Measurements from ENCODE around the gene FOSL2.

The FOSL2 gene

DNA sequence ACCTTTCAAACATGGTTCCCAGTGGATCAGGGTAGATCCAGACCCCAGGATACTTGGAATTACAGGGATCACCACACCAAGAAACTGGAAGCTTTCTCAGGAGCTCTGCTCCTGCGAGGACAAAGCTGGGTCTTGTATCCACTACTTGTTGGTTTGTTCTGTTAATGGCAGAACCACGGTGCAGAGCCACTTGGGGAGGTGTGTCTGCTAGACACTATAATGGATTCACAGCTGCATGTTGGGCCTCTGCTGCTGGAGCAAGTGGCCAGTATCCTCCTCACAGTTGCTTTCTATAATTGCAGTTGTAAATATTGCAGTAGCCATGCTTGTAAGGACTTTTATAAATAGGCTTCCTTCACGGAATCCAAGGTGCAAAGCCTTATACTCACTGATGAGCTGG is 12.9 kb downstream of the FOSL2 start:
- TF ChIP-seq YY1 (IDR thresholded peaks at IDR 0.05; ENCODE audit: insufficient read depth, insufficient read length) (no peak), SUZ12 (IDR thresholded peaks at IDR 0.05; ENCODE audit: extremely low read depth, insufficient read depth, insufficient read length) (no peak), ZNF274 (IDR thresholded peaks at IDR 0.05; ENCODE audit: low read depth, low read length) (no peak)
- no peak overlapping the region for H3K9ac ChIP-seq (ENCODE audit: insufficient read length, low read depth)
- no peaks in the 10 kb centered on the region for H3K27me3 ChIP-seq (ENCODE audit: insufficient read depth, insufficient read length)
- H3K36me3 ChIP-seq (ENCODE audit: insufficient read depth, insufficient read length, low read length) = peaks cover 89% of the 10 kb centered on the region
- H3K4me3 ChIP-seq (ENCODE audit: insufficient read length, low read depth) = no peak overlapping the region
- no peaks in the 10 kb centered on the region for H3K4me1 ChIP-seq (ENCODE audit: insufficient read depth, insufficient read length)
- no peak for DNase-seq (ENCODE audit: low read depth, low spot score)
- no peaks in the 10 kb centered on the region for H3K9me3 ChIP-seq (ENCODE audit: insufficient read depth, low read length)

DNA sequence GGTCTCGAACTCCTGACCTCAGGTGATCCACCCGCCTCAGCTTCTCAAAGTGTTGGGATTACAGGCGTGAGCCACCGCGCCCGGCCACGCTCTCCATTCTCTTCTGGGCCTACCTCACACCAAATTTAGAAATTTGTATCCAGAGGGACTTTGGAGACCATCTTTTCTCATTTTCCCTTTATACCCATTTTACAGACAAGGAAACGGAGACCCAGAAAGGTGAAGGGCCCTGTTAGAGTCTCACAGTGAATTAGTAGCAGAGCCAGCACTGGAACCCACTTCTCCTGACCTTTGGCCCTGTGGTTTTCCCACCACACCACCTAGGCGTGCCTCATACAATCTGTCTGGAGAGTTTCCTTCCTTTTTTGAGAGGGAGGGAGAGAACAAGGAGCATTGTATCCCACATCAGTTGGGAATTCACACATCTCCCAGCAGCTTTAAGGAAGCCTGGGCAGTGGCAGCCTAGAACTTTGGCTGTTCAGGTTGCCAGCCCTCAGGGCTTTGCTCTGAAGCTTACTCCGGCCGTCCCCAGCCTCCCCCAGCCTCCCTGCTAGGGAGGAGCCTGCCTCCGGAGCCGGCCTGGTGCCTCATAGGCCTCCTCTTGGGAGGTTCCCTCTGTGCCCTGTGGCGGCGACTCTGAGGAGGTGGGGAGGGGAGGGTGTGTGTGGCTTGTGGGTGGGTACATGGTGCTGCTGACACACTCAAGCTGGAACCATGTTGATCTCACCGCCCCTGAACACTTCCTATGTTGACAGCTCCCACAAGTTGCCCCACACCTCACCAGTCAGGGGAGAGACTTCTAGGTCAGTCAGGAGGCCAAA is 13.8 kb downstream of the FOSL2 start:
- TF ChIP-seq ZNF274 (IDR thresholded peaks at IDR 0.05; ENCODE audit: low read depth, low read length) (no peak), YY1 (IDR thresholded peaks at IDR 0.05; ENCODE audit: insufficient read depth, insufficient read length) (no peak), SUZ12 (IDR thresholded peaks at IDR 0.05; ENCODE audit: extremely low read depth, insufficient read depth, insufficient read length) (no peak)
- H3K36me3 ChIP-seq (ENCODE audit: insufficient read depth, insufficient read length, low read length) = peaks cover 88% of the 10 kb centered on the region

DNA sequence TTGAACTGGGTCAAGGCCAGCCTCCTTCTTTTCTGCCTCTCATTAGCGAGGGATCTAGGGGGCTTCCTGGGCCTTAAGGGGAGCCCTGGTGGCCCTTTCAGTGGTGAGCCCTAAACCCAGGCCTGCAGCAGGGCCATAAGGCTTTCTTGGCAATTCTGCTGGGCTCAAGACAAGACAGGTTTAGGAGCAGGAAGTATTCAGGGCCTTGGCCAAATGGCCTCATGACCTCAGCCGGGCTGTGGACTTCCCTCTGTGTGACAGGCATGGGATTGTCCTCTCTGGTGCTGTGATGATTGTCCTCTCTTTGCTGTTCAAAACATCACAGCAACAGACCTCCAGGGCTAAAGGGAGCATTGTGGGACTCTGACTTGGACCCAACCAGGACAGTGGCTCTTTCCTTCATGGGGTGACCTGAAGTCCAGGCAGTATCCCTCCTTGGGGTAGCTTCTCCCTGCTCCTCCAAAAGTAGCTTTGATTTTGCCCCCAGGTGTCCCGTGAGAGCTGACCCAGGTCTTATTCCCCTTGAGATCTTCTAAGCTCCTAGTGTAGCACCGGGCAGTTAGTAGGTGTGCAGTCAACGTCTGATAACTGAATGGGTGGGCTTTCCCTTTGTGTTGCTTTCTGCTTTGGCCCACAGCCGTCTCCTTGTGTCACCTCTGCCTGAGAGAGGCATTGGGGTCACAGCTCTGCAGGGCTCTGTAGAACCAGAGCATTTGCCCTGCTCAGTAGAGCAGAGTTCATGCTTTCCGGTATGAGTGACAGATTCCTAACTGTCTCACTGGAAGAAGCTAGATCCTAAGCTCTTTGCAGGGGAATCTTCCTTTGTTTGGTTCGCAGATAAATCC is 14.7 kb downstream of the FOSL2 start:
- Histone ChIP-seq H3K9ac (ENCODE audit: insufficient read length, low read depth) (no peak overlapping the region), H3K4me1 (ENCODE audit: insufficient read depth, insufficient read length) (peaks cover 1% of the 10 kb centered on the region), H3K4me3 (ENCODE audit: insufficient read length, low read depth) (no peak overlapping the region), H3K9me3 (ENCODE audit: insufficient read depth, low read length) (no peaks in the 10 kb centered on the region), H3K36me3 (ENCODE audit: insufficient read depth, insufficient read length, low read length) (peaks cover 90% of the 10 kb centered on the region), H3K27me3 (ENCODE audit: insufficient read depth, insufficient read length) (no peaks in the 10 kb centered on the region)
- TF ChIP-seq YY1 (IDR thresholded peaks at IDR 0.05; ENCODE audit: insufficient read depth, insufficient read length) = no peak
- no peak for TF ChIP-seq ZNF274 (IDR thresholded peaks at IDR 0.05; ENCODE audit: low read depth, low read length)
- no peak for TF ChIP-seq SUZ12 (IDR thresholded peaks at IDR 0.05; ENCODE audit: extremely low read depth, insufficient read depth, insufficient read length)
- no peak for DNase-seq (ENCODE audit: low read depth, low spot score)

More for the DNA sequence above, 13.8 kb downstream of the FOSL2 start:
- Histone ChIP-seq H3K4me3 (ENCODE audit: insufficient read length, low read depth) (no peak overlapping the region), H3K9me3 (ENCODE audit: insufficient read depth, low read length) (no peaks in the 10 kb centered on the region), H3K27me3 (ENCODE audit: insufficient read depth, insufficient read length) (no peaks in the 10 kb centered on the region), H3K9ac (ENCODE audit: insufficient read length, low read depth) (no peak overlapping the region), H3K4me1 (ENCODE audit: insufficient read depth, insufficient read length) (no peaks in the 10 kb centered on the region)
- no peak for DNase-seq (ENCODE audit: low read depth, low spot score)

DNA sequence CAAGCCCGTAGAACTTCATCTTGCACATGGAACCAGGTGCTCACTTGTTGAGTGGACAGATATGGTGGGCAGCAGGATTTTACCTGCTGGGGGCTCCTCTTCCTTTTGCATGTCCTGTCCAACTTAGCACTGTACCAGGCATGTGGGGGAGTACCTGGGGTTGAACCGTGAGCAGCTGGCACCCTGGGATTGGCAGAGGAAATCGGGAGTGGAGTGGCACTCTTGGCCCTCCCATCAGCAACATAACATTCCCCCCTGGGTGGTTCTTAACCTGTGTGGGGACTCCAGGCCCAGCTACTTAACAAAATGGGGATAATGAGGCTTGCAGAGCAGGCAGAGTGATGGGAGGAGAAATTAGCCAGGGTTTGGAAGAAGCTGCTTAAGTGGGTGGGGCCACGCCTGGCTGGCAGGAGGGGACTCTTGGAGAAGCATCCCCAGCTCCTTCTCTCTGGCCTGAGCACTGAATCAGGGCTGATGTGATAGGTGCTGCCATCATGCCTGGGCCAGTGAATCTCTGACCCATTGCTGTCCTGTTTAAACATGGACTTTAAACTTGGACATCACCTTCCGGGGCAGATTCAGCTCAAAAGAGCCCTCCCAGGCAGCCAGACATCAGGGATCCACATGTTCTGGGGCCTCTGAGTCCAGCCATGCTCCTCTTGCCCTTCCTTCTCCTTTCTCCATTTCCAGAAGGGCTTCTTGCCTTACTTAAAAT is 15.5 kb downstream of the FOSL2 start:
- H3K36me3 ChIP-seq (ENCODE audit: insufficient read depth, insufficient read length, low read length) = peaks cover 92% of the 10 kb centered on the region
- peaks cover 4% of the 10 kb centered on the region for H3K4me1 ChIP-seq (ENCODE audit: insufficient read depth, insufficient read length)
- no peaks in the 10 kb centered on the region for H3K27me3 ChIP-seq (ENCODE audit: insufficient read depth, insufficient read length)
- no peak for DNase-seq (ENCODE audit: low read depth, low spot score)
- H3K4me3 ChIP-seq (ENCODE audit: insufficient read length, low read depth) = no peak overlapping the region
- no peak overlapping the region for H3K9ac ChIP-seq (ENCODE audit: insufficient read length, low read depth)
- no peaks in the 10 kb centered on the region for H3K9me3 ChIP-seq (ENCODE audit: insufficient read depth, low read length)
- no peak for TF ChIP-seq YY1 (IDR thresholded peaks at IDR 0.05; ENCODE audit: insufficient read depth, insufficient read length)
- no peak for TF ChIP-seq SUZ12 (IDR thresholded peaks at IDR 0.05; ENCODE audit: extremely low read depth, insufficient read depth, insufficient read length)
- no peak for TF ChIP-seq ZNF274 (IDR thresholded peaks at IDR 0.05; ENCODE audit: low read depth, low read length)

DNA sequence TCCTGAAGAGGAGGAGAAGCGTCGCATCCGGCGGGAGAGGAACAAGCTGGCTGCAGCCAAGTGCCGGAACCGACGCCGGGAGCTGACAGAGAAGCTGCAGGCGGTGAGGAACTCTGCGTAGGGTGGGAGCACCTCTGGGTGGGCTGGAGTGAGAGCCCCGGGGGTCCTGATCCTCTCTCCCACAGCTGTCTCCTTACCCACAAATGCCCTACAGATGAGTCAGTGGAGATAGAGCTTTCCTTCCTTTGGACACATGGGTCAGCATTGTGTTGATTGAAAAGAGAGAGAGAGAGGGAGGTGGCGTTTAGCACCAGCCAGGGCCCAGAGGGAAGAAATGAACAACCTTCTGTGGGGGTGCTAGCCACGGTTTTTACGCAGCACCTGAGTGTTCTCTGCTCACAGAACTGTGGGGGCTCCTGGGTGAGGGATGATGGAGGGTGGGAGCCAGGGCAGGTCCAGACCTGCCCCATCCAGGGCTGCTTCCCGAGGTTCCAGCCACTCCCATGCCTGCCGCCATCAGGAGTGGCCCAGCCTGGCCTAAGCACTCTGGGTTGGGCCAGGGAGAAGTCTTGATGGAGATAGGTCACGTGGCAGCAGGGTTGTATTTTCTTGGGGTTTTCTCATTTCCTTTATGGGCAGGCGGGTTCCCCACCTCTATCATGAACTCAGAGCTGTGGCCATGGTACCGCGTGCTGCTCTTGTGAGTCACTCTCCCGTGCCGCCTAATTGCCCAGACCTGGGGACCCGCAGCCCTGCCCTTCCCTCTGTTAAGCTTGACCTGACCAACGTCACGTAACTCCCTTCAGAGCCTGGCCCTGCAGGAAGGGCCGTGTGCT is 16.3 kb downstream of the FOSL2 start:
- H3K36me3 ChIP-seq (ENCODE audit: insufficient read depth, insufficient read length, low read length) = peaks cover 92% of the 10 kb centered on the region
- H3K9ac ChIP-seq (ENCODE audit: insufficient read length, low read depth) = no peak overlapping the region
- TF ChIP-seq ZNF274 (IDR thresholded peaks at IDR 0.05; ENCODE audit: low read depth, low read length) (no peak), YY1 (IDR thresholded peaks at IDR 0.05; ENCODE audit: insufficient read depth, insufficient read length) (no peak), SUZ12 (IDR thresholded peaks at IDR 0.05; ENCODE audit: extremely low read depth, insufficient read depth, insufficient read length) (no peak)
- H3K4me1 ChIP-seq (ENCODE audit: insufficient read depth, insufficient read length) = peaks cover 11% of the 10 kb centered on the region
- H3K9me3 ChIP-seq (ENCODE audit: insufficient read depth, low read length) = no peaks in the 10 kb centered on the region
- no peaks in the 10 kb centered on the region for H3K27me3 ChIP-seq (ENCODE audit: insufficient read depth, insufficient read length)
- DNase-seq (ENCODE audit: low read depth, low spot score) = no peak
- no peak overlapping the region for H3K4me3 ChIP-seq (ENCODE audit: insufficient read length, low read depth)

DNA sequence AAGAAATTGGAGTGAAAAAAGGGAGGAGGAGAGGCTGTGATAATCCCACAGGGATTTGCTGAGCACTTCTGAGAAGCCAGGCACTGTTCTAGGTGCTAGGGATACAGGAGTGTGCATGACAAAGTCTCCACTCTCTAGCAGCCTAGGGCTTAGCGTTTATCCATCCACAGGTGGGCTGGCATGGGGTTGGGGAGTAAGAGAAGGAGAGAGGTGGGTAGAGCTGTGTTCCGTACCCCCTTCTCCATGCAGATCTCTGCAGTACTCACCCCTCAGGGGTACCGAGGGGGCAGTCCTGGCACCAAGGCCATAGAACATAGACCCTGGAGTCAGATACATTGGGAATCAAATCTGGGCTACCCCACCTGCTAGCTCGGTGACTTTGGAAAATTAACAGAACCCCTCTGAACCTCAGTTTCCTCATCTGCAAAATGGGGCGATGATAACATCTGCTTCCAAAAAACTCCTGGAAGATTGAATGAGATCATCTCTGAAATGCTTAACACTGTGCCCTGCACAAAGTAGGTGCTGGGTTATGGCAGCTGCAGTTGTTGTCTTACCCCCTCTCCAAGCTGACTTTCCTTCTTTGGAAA is 18.6 kb downstream of the FOSL2 start:
- H3K36me3 ChIP-seq (ENCODE audit: insufficient read depth, insufficient read length, low read length) = peaks cover 91% of the 10 kb centered on the region
- no peak overlapping the region for H3K4me3 ChIP-seq (ENCODE audit: insufficient read length, low read depth)
- peaks cover 11% of the 10 kb centered on the region for H3K4me1 ChIP-seq (ENCODE audit: insufficient read depth, insufficient read length)
- H3K9me3 ChIP-seq (ENCODE audit: insufficient read depth, low read length) = no peaks in the 10 kb centered on the region
- no peaks in the 10 kb centered on the region for H3K27me3 ChIP-seq (ENCODE audit: insufficient read depth, insufficient read length)
- no peak for TF ChIP-seq SUZ12 (IDR thresholded peaks at IDR 0.05; ENCODE audit: extremely low read depth, insufficient read depth, insufficient read length)
- no peak for TF ChIP-seq YY1 (IDR thresholded peaks at IDR 0.05; ENCODE audit: insufficient read depth, insufficient read length)
- TF ChIP-seq ZNF274 (IDR thresholded peaks at IDR 0.05; ENCODE audit: low read depth, low read length) = no peak
- DNase-seq (ENCODE audit: low read depth, low spot score) = no peak
- no peak overlapping the region for H3K9ac ChIP-seq (ENCODE audit: insufficient read length, low read depth)
